GM23338 (cell line): ENCODE data around the gene IL10. TPM values are rescaled to one million over a fixed set of nuclear protein-coding genes. Genes with fewer than 3 reads are reported as not detected.

Experiments
- ATAC-seq: fragments of 200-7000 bp; cut with Tn5 transposase; 3 replicates; pipeline ENCODE4 v1.9.1; 2020
- DNase-seq: peaks from one replicate; pipeline ENCODE4 v3.0.0-alpha.2; 2015; ENCODE audit warnings: low spot score
- H2AFZ ChIP-seq: fragments of 200-600 bp; sonication (generic); 2 replicates; pipeline ENCODE4 v1.8.0; 2016; ENCODE audit warnings: antibody characterized with exemption, mild to moderate bottlenecking, moderate library complexity
- H3F3A ChIP-seq: fragments of 200-600 bp; sonication (generic); replicated peaks from 2 replicates; pipeline ENCODE4 v1.8.0; 2017; ENCODE audit warnings: antibody characterized with exemption, mixed run types, low read depth
- H3K27ac ChIP-seq: fragments of 200-600 bp; sonication (generic); 2 replicates; pipeline ENCODE4 v1.6.1; 2016; ENCODE audit warnings: low read depth
- H3K27me3 ChIP-seq: fragments of 200-600 bp; sonication (generic); 2 replicates; pipeline ENCODE4 v1.8.0; 2016; ENCODE audit warnings: mild to moderate bottlenecking, mixed run types, moderate library complexity; ENCODE audit not compliant: insufficient read depth
- H3K36me3 ChIP-seq: fragments of 200-600 bp; sonication (generic); 2 replicates; pipeline ENCODE4 v1.8.0; 2016; ENCODE audit warnings: mild to moderate bottlenecking; ENCODE audit not compliant: insufficient read depth
- H3K4me1 ChIP-seq: fragments of 200-600 bp; sonication (generic); 2 replicates; pipeline ENCODE4 v1.8.0; 2016; ENCODE audit warnings: mild to moderate bottlenecking, moderate library complexity; ENCODE audit not compliant: insufficient read depth
- H3K4me2 ChIP-seq: fragments of 200-600 bp; sonication (generic); 2 replicates; pipeline ENCODE4 v1.7.1; 2017; ENCODE audit warnings: mixed run types
- H3K4me3 ChIP-seq: fragments of 200-600 bp; sonication (generic); 2 replicates; pipeline ENCODE4 v1.6.1; 2016; ENCODE audit warnings: mixed run types
- H3K79me2 ChIP-seq: fragments of 200-600 bp; sonication (generic); replicated peaks from 2 replicates; pipeline ENCODE4 v1.8.0; 2017; ENCODE audit warnings: mild to moderate bottlenecking; ENCODE audit not compliant: insufficient read depth
- H3K9me2 ChIP-seq: fragments of 200-600 bp; sonication (generic); 2 replicates; pipeline ENCODE4 v1.8.0; 2017; ENCODE audit not compliant: insufficient read depth
- H4K20me1 ChIP-seq: fragments of 200-600 bp; sonication (generic); replicated peaks from 2 replicates; pipeline ENCODE4 v1.8.0; 2017; ENCODE audit warnings: mild to moderate bottlenecking; ENCODE audit not compliant: insufficient read depth
- H3K27ac Mint-ChIP-seq: 2 replicates; pipeline ENCODE4 v1.8.0; 2020; ENCODE audit warnings: inconsistent platforms, mild to moderate bottlenecking, moderate library complexity, mixed read lengths
- H3K27me3 Mint-ChIP-seq: 3 replicates; pipeline ENCODE4 v1.8.0; 2022; ENCODE audit warnings: low read depth, mild to moderate bottlenecking, moderate library complexity, mixed read lengths, inconsistent platforms; ENCODE audit not compliant: insufficient read depth, poor library complexity
- H3K36me3 Mint-ChIP-seq: 3 replicates; pipeline ENCODE4 v1.8.0; 2021; ENCODE audit warnings: low read depth, mild to moderate bottlenecking, inconsistent platforms, moderate library complexity, mixed read lengths
- H3K4me1 Mint-ChIP-seq: 3 replicates; pipeline ENCODE4 v1.8.0; 2020; ENCODE audit warnings: mild to moderate bottlenecking, inconsistent platforms, mixed read lengths
- H3K4me3 Mint-ChIP-seq: 3 replicates; pipeline ENCODE4 v1.8.0; 2021; ENCODE audit warnings: moderate library complexity, mild to moderate bottlenecking, inconsistent platforms, mixed read lengths
- H3K9me3 Mint-ChIP-seq: 3 replicates; pipeline ENCODE4 v1.8.0; 2020; ENCODE audit warnings: moderate library complexity, mild to moderate bottlenecking, inconsistent platforms, mixed read lengths
- CREB1 ChIP-seq: fragments of 250-450 bp; sonication (Bioruptor Pico); IDR thresholded peaks from 2 replicates; pipeline ENCODE4 v1.5.0; 2020; ENCODE audit warnings: low read depth, mild to moderate bottlenecking, moderate library complexity
- EZH2 ChIP-seq: fragments of 200-600 bp; sonication (generic); IDR thresholded peaks from one replicate; pipeline ENCODE4 v1.8.0; 2017; ENCODE audit warnings: antibody characterized with exemption, mild to moderate bottlenecking, low read depth; ENCODE audit not compliant: unreplicated experiment
- EZH2phosphoT487 ChIP-seq: fragments of 200-600 bp; sonication (generic); IDR thresholded peaks from one replicate; pipeline ENCODE4 v1.8.1; 2018; ENCODE audit warnings: antibody characterized with exemption; ENCODE audit not compliant: unreplicated experiment
- JUNB ChIP-seq: IDR thresholded peaks from one replicate; pipeline ENCODE4 v1.6.1; 2016; ENCODE audit warnings: antibody characterized with exemption; ENCODE audit not compliant: unreplicated experiment
- NANOG ChIP-seq: IDR thresholded peaks from 2 replicates; pipeline ENCODE4 v1.6.1; 2016; ENCODE audit warnings: antibody characterized with exemption, borderline replicate concordance
- POLR2AphosphoS5 ChIP-seq: IDR thresholded peaks from 2 replicates; pipeline ENCODE4 v1.6.1; 2016; ENCODE audit warnings: antibody characterized with exemption, low read depth
- REST ChIP-seq: IDR thresholded peaks from one replicate; pipeline ENCODE4 v1.6.1; 2018; ENCODE audit warnings: antibody characterized with exemption; ENCODE audit not compliant: unreplicated experiment
- STAT1 ChIP-seq: IDR thresholded peaks from one replicate; pipeline ENCODE4 v1.6.1; 2016; ENCODE audit warnings: antibody characterized with exemption; ENCODE audit not compliant: unreplicated experiment
- ZNF114 ChIP-seq: fragments of 250-450 bp; sonication (Bioruptor Pico); IDR thresholded peaks from 2 replicates; pipeline ENCODE4 v1.5.0; 2020; ENCODE audit warnings: mild to moderate bottlenecking, moderate library complexity
- ZNF331 ChIP-seq: fragments of 250-450 bp; sonication (Bioruptor Pico); IDR thresholded peaks from 2 replicates; pipeline ENCODE4 v1.5.0; 2020; ENCODE audit warnings: low read depth, mild to moderate bottlenecking, moderate library complexity
- polyA plus RNA-seq: library from polyadenylated mRNA; unstranded; fragments of >200 nt; fragmentation: Nextera tagmentation; extraction: Ambion mirVana; gene quantifications from 2 replicates; pipeline ENCODE4 v1.2.1, GENCODE V29; 2016
- total RNA-seq: library from RNA; depleted of rRNA; stranded (reverse); fragments of >200 nt; shearing (Covaris generic); gene quantifications from 2 replicates; pipeline ENCODE4 v1.2.3, GENCODE V29; 2014
- TF ChIP-seq, protein P1 (sequence below): IDR thresholded peaks from 2 replicates; pipeline ENCODE4 v1.6.1; 2016; ENCODE audit warnings: antibody characterized with exemption
- TF ChIP-seq, protein P2 (sequence below), 2 experiments: fragments of 200-600 bp in 1 of 2; sonication (generic) in 1 of 2; conservative IDR thresholded peaks; 2 replicates each; pipeline versions ENCODE4 v1.5.1 to v1.6.1; 2016 to 2017; ENCODE audit warnings: antibody characterized with exemption in 2 of 2, low read depth in 2 of 2, mild to moderate bottlenecking in 2 of 2, moderate library complexity in 1 of 2
- TF ChIP-seq, protein P3 (sequence below): fragments of 250-450 bp; sonication (Bioruptor Pico); IDR thresholded peaks from 2 replicates; pipeline ENCODE4 v1.5.0; 2020; ENCODE audit warnings: mild to moderate bottlenecking, moderate library complexity

Gene IL10
- total and polyA plus RNA-seq, 2 experiments from 2014 or later = not detected

- H3K9me2 ChIP-seq = 0 out of 2 replicates have a peak, but pooled peaks cover 5% of the 10 kb centered on the region
- Mint-ChIP-seq H3K4me1 (peaks cover 10% of the 10 kb centered on the region), H3K36me3 (no peaks in the 10 kb centered on the region), H3K27ac (no peak overlapping the region), H3K9me3 (no peaks in the 10 kb centered on the region), H3K4me3 (no peak overlapping the region), H3K27me3 (peaks cover 7% of the 10 kb centered on the region)
- peaks cover 1% of the 10 kb centered on the region; the same call in 1 of the 2 replicates for H4K20me1 ChIP-seq
- DNase-seq (no peak), ATAC-seq (no peak)
- H3K27ac ChIP-seq = no peak overlapping the region
- no peak overlapping the region for H2AFZ ChIP-seq
- H3K36me3 ChIP-seq = no peaks in the 10 kb centered on the region
- H3K4me2 ChIP-seq = no peak overlapping the region
- peaks cover 56% of the 10 kb centered on the region for H3K27me3 ChIP-seq
- TF ChIP-seq, protein P1, sequence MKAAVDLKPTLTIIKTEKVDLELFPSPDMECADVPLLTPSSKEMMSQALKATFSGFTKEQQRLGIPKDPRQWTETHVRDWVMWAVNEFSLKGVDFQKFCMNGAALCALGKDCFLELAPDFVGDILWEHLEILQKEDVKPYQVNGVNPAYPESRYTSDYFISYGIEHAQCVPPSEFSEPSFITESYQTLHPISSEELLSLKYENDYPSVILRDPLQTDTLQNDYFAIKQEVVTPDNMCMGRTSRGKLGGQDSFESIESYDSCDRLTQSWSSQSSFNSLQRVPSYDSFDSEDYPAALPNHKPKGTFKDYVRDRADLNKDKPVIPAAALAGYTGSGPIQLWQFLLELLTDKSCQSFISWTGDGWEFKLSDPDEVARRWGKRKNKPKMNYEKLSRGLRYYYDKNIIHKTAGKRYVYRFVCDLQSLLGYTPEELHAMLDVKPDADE = no peak
- no peak for TF ChIP-seq REST
- TF ChIP-seq POLR2AphosphoS5 = no peak
- TF ChIP-seq NANOG = no peak
- TF ChIP-seq, protein P2, sequence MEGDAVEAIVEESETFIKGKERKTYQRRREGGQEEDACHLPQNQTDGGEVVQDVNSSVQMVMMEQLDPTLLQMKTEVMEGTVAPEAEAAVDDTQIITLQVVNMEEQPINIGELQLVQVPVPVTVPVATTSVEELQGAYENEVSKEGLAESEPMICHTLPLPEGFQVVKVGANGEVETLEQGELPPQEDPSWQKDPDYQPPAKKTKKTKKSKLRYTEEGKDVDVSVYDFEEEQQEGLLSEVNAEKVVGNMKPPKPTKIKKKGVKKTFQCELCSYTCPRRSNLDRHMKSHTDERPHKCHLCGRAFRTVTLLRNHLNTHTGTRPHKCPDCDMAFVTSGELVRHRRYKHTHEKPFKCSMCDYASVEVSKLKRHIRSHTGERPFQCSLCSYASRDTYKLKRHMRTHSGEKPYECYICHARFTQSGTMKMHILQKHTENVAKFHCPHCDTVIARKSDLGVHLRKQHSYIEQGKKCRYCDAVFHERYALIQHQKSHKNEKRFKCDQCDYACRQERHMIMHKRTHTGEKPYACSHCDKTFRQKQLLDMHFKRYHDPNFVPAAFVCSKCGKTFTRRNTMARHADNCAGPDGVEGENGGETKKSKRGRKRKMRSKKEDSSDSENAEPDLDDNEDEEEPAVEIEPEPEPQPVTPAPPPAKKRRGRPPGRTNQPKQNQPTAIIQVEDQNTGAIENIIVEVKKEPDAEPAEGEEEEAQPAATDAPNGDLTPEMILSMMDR (conservative IDR thresholded peaks at IDR 0.05; ENCODE audit: low read depth in 2 of 2) = no peak
- TF ChIP-seq JUNB = no peak
- TF ChIP-seq ZNF331 = no peak
- TF ChIP-seq, protein P3, sequence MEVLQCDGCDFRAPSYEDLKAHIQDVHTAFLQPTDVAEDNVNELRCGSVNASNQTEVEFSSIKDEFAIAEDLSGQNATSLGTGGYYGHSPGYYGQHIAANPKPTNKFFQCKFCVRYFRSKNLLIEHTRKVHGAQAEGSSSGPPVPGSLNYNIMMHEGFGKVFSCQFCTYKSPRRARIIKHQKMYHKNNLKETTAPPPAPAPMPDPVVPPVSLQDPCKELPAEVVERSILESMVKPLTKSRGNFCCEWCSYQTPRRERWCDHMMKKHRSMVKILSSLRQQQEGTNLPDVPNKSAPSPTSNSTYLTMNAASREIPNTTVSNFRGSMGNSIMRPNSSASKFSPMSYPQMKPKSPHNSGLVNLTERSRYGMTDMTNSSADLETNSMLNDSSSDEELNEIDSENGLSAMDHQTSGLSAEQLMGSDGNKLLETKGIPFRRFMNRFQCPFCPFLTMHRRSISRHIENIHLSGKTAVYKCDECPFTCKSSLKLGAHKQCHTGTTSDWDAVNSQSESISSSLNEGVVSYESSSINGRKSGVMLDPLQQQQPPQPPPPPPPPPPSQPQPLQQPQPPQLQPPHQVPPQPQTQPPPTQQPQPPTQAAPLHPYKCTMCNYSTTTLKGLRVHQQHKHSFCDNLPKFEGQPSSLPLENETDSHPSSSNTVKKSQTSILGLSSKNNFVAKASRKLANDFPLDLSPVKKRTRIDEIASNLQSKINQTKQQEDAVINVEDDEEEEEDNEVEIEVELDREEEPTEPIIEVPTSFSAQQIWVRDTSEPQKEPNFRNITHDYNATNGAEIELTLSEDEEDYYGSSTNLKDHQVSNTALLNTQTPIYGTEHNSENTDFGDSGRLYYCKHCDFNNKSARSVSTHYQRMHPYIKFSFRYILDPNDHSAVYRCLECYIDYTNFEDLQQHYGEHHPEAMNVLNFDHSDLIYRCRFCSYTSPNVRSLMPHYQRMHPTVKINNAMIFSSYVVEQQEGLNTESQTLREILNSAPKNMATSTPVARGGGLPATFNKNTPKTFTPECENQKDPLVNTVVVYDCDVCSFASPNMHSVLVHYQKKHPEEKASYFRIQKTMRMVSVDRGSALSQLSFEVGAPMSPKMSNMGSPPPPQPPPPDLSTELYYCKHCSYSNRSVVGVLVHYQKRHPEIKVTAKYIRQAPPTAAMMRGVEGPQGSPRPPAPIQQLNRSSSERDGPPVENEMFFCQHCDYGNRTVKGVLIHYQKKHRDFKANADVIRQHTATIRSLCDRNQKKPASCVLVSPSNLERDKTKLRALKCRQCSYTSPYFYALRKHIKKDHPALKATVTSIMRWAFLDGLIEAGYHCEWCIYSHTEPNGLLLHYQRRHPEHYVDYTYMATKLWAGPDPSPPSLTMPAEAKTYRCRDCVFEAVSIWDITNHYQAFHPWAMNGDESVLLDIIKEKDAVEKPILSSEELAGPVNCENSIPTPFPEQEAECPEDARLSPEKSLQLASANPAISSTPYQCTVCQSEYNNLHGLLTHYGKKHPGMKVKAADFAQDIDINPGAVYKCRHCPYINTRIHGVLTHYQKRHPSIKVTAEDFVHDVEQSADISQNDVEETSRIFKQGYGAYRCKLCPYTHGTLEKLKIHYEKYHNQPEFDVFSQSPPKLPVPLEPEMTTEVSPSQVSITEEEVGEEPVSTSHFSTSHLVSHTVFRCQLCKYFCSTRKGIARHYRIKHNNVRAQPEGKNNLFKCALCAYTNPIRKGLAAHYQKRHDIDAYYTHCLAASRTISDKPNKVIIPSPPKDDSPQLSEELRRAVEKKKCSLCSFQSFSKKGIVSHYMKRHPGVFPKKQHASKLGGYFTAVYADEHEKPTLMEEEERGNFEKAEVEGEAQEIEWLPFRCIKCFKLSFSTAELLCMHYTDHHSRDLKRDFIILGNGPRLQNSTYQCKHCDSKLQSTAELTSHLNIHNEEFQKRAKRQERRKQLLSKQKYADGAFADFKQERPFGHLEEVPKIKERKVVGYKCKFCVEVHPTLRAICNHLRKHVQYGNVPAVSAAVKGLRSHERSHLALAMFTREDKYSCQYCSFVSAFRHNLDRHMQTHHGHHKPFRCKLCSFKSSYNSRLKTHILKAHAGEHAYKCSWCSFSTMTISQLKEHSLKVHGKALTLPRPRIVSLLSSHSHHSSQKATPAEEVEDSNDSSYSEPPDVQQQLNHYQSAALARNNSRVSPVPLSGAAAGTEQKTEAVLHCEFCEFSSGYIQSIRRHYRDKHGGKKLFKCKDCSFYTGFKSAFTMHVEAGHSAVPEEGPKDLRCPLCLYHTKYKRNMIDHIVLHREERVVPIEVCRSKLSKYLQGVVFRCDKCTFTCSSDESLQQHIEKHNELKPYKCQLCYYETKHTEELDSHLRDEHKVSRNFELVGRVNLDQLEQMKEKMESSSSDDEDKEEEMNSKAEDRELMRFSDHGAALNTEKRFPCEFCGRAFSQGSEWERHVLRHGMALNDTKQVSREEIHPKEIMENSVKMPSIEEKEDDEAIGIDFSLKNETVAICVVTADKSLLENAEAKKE (CRISPR knock-in tag) = no peak
- no peak for TF ChIP-seq ZNF114 (CRISPR knock-in tag)
- TF ChIP-seq EZH2 = no peak
- no peak for TF ChIP-seq CREB1 (CRISPR knock-in tag)
- TF ChIP-seq STAT1 = no peak
- TF ChIP-seq EZH2phosphoT487 = no peak
- 0 out of 2 replicates have a peak, but pooled peaks cover 6% of the 10 kb centered on the region for H3K4me1 ChIP-seq
- no peaks in the 10 kb centered on the region for H3K79me2 ChIP-seq
- H3K4me3 ChIP-seq = no peak overlapping the region
- no peaks in the 10 kb centered on the region for H3F3A ChIP-seq
Observed at GRCh38 chr1:206754011-206754410, 18.3 kb downstream of the IL10 start.
